ENCODE data around the gene HS3ST5. TPM values are rescaled to one million over a fixed set of nuclear protein-coding genes. Genes with fewer than 3 reads are reported as not detected.

The HS3ST5 gene
- total RNA-seq, 1 donor from 2014 or later, result not detected

- no peaks in the 10 kb centered on the region for H3K4me1 ChIP-seq
- H3K4me3 ChIP-seq, result no peak overlapping the region
- H3K36me3 ChIP-seq, result no peaks in the 10 kb centered on the region
- no peak overlapping the region for H3K27ac ChIP-seq
- DNase-seq (ENCODE audit: extremely low spot score in 2 of 2), result no peak
- TF ChIP-seq POLR2AphosphoS5 (IDR thresholded peaks at IDR 0.05; ENCODE audit: insufficient read depth in 1 of 2, low read depth in 1 of 2) (no peak), POLR2A (IDR thresholded peaks at IDR 0.05) (no peak), CTCF (IDR thresholded peaks at IDR 0.05) (no peak)
- H3K9me3 ChIP-seq, result no peaks in the 10 kb centered on the region
- intact Hi-C loops (cut with DNase I), result no loop called here
- no peaks in the 10 kb centered on the region for H3K27me3 ChIP-seq
Measured at GRCh38 chr6:114364301-114364700, 21.5 kb upstream of the HS3ST5 start.

GRCh38 chr6:114362957-114363356, 20.1 kb upstream of the HS3ST5 start:
- DNase-seq (ENCODE audit: extremely low spot score in 2 of 2), result no peak
- intact Hi-C loops (cut with DNase I), result no loop called here

GRCh38 chr6:114362396-114362795, 19.6 kb upstream of the HS3ST5 start:
- H3K4me1 ChIP-seq, result no peaks in the 10 kb centered on the region

More at GRCh38 chr6:114362957-114363356, 20.1 kb upstream of the HS3ST5 start:
- Histone ChIP-seq H3K36me3 (no peaks in the 10 kb centered on the region), H3K27me3 (no peaks in the 10 kb centered on the region), H3K4me1 (no peaks in the 10 kb centered on the region), H3K27ac (no peak overlapping the region), H3K4me3 (no peak overlapping the region), H3K9me3 (no peaks in the 10 kb centered on the region)
- TF ChIP-seq POLR2A (IDR thresholded peaks at IDR 0.05) (no peak), CTCF (IDR thresholded peaks at IDR 0.05) (no peak), POLR2AphosphoS5 (IDR thresholded peaks at IDR 0.05; ENCODE audit: insufficient read depth in 1 of 2, low read depth in 1 of 2) (no peak)

GRCh38 chr6:114361036-114361435, 18.2 kb upstream of the HS3ST5 start:
- no peaks in the 10 kb centered on the region for H3K9me3 ChIP-seq
- H3K27ac ChIP-seq, result no peak overlapping the region
- no peak overlapping the region for H3K4me3 ChIP-seq
- H3K36me3 ChIP-seq, result no peaks in the 10 kb centered on the region
- no peaks in the 10 kb centered on the region for H3K27me3 ChIP-seq
- intact Hi-C loops (cut with DNase I), result no loop called here
- no peaks in the 10 kb centered on the region for H3K4me1 ChIP-seq
- no peak for DNase-seq (ENCODE audit: extremely low spot score in 2 of 2)
- TF ChIP-seq POLR2AphosphoS5 (IDR thresholded peaks at IDR 0.05; ENCODE audit: insufficient read depth in 1 of 2, low read depth in 1 of 2), result no peak
- no peak for TF ChIP-seq POLR2A (IDR thresholded peaks at IDR 0.05)
- no peak for TF ChIP-seq CTCF (IDR thresholded peaks at IDR 0.05)

More at GRCh38 chr6:114362396-114362795, 19.6 kb upstream of the HS3ST5 start:
- Histone ChIP-seq H3K27ac (no peak overlapping the region), H3K27me3 (no peaks in the 10 kb centered on the region), H3K36me3 (no peaks in the 10 kb centered on the region), H3K9me3 (no peaks in the 10 kb centered on the region), H3K4me3 (no peak overlapping the region)
- DNase-seq (ENCODE audit: extremely low spot score in 2 of 2), result no peak
- intact Hi-C loops (cut with DNase I), result no loop called here
- TF ChIP-seq POLR2A (IDR thresholded peaks at IDR 0.05) (no peak), CTCF (IDR thresholded peaks at IDR 0.05) (no peak), POLR2AphosphoS5 (IDR thresholded peaks at IDR 0.05; ENCODE audit: insufficient read depth in 1 of 2, low read depth in 1 of 2) (no peak)

GRCh38 chr6:114355300-114355699, 12.5 kb upstream of the HS3ST5 start:
- Histone ChIP-seq H3K27ac (no peak overlapping the region), H3K4me3 (no peak overlapping the region), H3K27me3 (no peaks in the 10 kb centered on the region), H3K4me1 (no peaks in the 10 kb centered on the region), H3K9me3 (no peaks in the 10 kb centered on the region), H3K36me3 (no peaks in the 10 kb centered on the region)
- intact Hi-C loops (cut with DNase I), result no loop called here
- no peak for DNase-seq (ENCODE audit: extremely low spot score in 2 of 2)
- TF ChIP-seq POLR2A (IDR thresholded peaks at IDR 0.05) (no peak), POLR2AphosphoS5 (IDR thresholded peaks at IDR 0.05; ENCODE audit: insufficient read depth in 1 of 2, low read depth in 1 of 2) (no peak), CTCF (IDR thresholded peaks at IDR 0.05) (no peak)
